NB4 (cell line): ENCODE measurements around the gene NR3C1.

Source experiments
- DNase-seq: peaks from one replicate; pipeline ENCODE4 v3.0.0; 2010; ENCODE audit warnings: low read depth
- H3K4me3 ChIP-seq: one replicate; pipeline ENCODE4 v1.5.1; 2011; ENCODE audit warnings: mild to moderate bottlenecking, low read depth, low read length, moderate library complexity
- CTCF ChIP-seq: IDR thresholded peaks from one replicate; pipeline ENCODE4 v1.5.1; 2012; ENCODE audit warnings: low read depth, low read length
- MAX ChIP-seq: IDR thresholded peaks from 2 replicates; pipeline ENCODE4 v1.6.1; 2011; ENCODE audit warnings: low read depth, low read length
- MYC ChIP-seq: IDR thresholded peaks from 2 replicates; pipeline ENCODE4 v1.6.1; 2011; ENCODE audit warnings: low read depth, low read length
- POLR2A ChIP-seq: IDR thresholded peaks from 2 replicates; pipeline ENCODE4 v1.6.1; 2011; ENCODE audit warnings: mild to moderate bottlenecking; ENCODE audit not compliant: insufficient read length; ENCODE audit errors: extremely low read depth

Gene NR3C1

GRCh38 chr5:143229426-143229895, 174.0 kb downstream of the NR3C1 start:
- no peak overlapping the region for H3K4me3 ChIP-seq
- peak; percentile 12 for DNase-seq
- TF ChIP-seq POLR2A, result no peak
- TF ChIP-seq MYC, result no peak
- TF ChIP-seq MAX, result no peak
- TF ChIP-seq CTCF, result no peak

DNA sequence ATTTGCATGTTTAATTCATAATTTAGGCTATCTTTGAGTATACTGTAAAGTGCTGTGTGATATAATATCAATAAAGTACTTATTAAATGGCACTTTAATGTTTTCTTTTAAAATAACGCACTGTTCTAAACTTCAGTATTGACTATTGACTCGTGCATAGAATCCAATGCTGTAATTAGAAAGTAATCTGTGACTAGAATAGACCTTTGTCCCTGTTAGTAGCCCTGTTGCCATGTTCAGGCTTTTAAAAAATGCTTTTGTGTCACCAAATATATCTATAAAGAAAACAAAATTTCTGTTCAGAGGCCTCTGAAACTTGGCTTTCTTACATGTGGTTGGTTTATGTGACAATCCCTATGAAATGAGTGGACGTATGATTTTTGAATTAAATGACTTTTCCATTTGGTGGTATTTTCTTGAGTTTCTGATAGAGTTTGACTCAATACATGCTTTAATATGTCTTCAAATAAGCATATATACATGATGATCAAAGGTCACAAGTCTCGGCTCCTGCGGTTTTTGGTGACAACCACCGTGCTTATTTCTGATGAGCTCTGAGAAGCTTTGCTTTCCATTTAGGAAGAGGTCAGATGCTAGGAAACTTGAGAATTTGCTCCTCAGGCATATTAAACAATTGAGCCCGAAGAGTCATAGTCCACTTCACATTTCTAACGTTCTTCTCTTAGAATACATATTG, 174.7 kb downstream of the NR3C1 start:
- TF ChIP-seq POLR2A, result no peak
- TF ChIP-seq MYC, result no peak
- TF ChIP-seq CTCF, result no peak
- no peak for TF ChIP-seq MAX

More for the DNA sequence above, 174.7 kb downstream of the NR3C1 start:
- no peak overlapping the region for H3K4me3 ChIP-seq
- no peak for DNase-seq
